ENCODE results near the gene CORO2A.

CORO2A gene

DNA sequence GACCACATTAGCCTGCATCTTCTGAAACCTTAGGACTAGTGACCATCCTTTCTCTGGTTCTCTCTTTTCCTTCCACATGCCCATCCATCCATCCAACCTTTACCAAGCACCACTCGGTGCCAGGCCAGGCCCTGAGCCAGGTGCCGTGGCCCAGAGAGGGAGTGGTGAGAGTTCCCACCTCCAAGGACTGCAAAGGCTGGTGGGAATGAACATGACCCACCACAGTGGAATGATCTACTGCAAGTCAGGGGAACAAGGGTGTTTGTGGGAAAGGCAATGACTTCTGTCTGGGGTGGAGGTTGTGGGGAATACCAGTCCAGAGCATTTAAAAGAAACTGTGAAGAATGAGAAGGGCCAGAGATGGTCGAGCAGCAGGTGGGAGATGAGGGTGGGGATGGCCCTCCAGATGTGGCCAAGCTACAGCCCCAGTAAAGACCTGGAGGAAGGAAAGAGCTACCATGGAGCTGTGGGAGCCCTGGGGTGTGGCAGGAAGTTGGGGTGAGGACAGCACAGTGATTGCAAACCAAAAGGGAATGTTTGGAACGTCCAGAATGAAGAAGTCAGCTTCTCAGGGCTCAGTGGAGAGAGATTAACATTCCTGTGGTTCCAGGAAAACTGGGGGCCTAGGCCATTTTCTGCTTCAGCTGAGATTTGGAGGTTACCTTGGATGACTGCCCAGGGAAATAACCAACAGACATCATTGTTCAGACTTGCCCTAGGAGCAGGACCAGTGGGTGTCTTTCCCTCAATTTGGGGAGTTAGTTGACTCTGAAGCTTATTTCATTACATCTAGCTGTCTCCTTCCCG, 30.7 kb upstream of the CORO2A start:
- POLR2A ChIA-PET: interaction anchor here (0.8 to 2.0 kb wide), 9 partner anchors 8 to 266 kb away, joined by 3 to 18 read pairs (median 4); partner anchors contain the start of gene TBC1D2
- DNase-seq (ENCODE audit: low read depth, low spot score): peak; percentile 99
- H3K4me3 ChIP-seq (ENCODE audit: low read depth, low read length): no peak overlapping the region
- TF ChIP-seq, protein P1, sequence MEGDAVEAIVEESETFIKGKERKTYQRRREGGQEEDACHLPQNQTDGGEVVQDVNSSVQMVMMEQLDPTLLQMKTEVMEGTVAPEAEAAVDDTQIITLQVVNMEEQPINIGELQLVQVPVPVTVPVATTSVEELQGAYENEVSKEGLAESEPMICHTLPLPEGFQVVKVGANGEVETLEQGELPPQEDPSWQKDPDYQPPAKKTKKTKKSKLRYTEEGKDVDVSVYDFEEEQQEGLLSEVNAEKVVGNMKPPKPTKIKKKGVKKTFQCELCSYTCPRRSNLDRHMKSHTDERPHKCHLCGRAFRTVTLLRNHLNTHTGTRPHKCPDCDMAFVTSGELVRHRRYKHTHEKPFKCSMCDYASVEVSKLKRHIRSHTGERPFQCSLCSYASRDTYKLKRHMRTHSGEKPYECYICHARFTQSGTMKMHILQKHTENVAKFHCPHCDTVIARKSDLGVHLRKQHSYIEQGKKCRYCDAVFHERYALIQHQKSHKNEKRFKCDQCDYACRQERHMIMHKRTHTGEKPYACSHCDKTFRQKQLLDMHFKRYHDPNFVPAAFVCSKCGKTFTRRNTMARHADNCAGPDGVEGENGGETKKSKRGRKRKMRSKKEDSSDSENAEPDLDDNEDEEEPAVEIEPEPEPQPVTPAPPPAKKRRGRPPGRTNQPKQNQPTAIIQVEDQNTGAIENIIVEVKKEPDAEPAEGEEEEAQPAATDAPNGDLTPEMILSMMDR (IDR thresholded peaks at IDR 0.05; ENCODE audit: insufficient read depth, low read length, missing control alignments): no peak
- CTCF ChIA-PET: interaction anchor here (0.8 to 10.8 kb wide), 7 partner anchors 10 to 553 kb away, joined by 3 to 119 read pairs (median 3); partner anchors contain the start of gene TBC1D2

DNA sequence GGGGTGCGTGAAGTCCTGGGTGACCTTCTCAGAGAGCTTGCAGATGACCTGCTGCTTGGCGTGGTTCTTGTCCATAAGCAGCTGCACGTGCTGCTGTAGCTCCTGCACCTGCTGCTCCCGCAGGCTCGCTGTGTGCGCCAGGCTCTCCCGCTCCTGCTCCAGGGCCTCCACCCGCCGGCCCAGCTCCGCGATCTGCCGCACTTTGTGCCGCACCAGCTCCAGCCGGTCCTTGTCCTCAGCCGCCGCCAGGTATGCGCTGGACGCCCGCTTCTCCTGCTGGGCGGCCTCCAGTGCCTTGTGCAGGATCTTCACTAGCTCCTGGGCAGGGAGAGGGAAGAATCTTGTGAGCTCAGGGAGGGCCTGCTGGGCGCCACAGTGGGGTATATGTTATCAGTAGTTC, 28.5 kb upstream of the CORO2A start:
- ChIA-PET CTCF (interaction anchor here (0.6 to 10.8 kb wide), 5 partner anchors 13 to 298 kb away, joined by 3 to 119 read pairs (median 4); partner anchors contain the start of genes TBC1D2 and TRMO), POLR2A (interaction anchor here (1.2 kb wide), 1 partner anchor 163 kb away, joined by 3 read pairs; no protein-coding TSS in a partner anchor)
- DNase-seq (ENCODE audit: low read depth, low spot score): no peak
- no peak overlapping the region for H3K4me3 ChIP-seq (ENCODE audit: low read depth, low read length)
- TF ChIP-seq, protein P1 (IDR thresholded peaks at IDR 0.05; ENCODE audit: insufficient read depth, low read length, missing control alignments): no peak

DNA sequence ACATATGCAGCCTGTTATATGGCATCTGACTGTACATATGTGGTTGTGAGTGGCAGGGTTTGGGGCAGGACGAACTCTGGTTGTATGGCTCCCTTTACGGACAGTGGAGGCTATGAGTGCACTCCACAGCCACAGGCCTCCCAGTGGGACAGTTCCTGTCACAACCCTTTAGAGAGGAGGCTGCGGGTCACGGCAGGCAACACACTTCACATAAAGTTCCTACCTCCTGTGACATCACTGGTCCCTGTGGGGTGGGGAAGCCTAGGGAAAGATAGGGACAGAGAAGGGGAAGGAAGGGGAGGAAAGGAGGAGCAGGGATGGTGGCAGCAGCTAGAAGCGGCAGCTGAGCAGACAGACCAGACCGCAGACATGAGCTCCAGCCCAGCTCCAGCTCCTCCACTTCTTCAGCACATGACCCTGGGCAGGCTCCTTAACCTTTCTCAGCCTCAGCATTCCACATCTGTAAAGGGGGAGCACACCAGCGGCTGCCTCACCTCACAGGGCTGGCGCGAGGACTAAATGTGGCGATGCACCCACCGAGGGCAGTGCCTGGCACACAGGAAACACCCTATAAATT, 27.4 kb upstream of the CORO2A start:
- ChIA-PET CTCF (interaction anchor here (1.7 to 10.8 kb wide), 3 partner anchors 13 to 36 kb away, joined by 4 to 119 read pairs (median 12); partner anchors contain the start of gene TBC1D2), POLR2A (no interaction called here)
- TF ChIP-seq, protein P1 (IDR thresholded peaks at IDR 0.05; ENCODE audit: insufficient read depth, low read length, missing control alignments): no peak
- H3K4me3 ChIP-seq (ENCODE audit: low read depth, low read length): no peak overlapping the region
- DNase-seq (ENCODE audit: low read depth, low spot score): no peak

DNA sequence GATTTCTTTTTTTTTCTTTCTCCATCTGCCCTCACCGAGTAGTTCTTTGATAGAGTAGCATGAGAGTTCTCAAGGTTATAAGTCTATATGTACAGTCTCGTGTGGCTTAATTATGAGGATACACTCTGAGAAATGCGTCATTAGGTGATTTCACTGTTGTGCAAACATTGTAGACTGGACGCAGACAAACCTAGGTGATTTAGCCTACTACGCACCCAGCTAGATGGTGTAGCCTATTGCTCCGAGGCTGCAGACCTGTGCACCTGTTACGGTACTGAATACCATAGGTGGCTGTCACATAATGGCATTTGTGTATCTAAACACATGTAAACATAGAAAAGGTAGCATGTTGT, 26.9 kb upstream of the CORO2A start:
- ChIA-PET POLR2A (interaction anchor here (0.6 to 1.0 kb wide), 2 partner anchors 14 to 35 kb away, joined by 3 read pairs; no protein-coding TSS in a partner anchor), CTCF (interaction anchor here (2.7 to 10.8 kb wide), 2 partner anchors 12 to 37 kb away, joined by 12 to 119 read pairs; partner anchors contain the start of gene TBC1D2)
- TF ChIP-seq, protein P1 (IDR thresholded peaks at IDR 0.05; ENCODE audit: insufficient read depth, low read length, missing control alignments): no peak
- DNase-seq (ENCODE audit: low read depth, low spot score): no peak
- no peak overlapping the region for H3K4me3 ChIP-seq (ENCODE audit: low read depth, low read length)

DNA sequence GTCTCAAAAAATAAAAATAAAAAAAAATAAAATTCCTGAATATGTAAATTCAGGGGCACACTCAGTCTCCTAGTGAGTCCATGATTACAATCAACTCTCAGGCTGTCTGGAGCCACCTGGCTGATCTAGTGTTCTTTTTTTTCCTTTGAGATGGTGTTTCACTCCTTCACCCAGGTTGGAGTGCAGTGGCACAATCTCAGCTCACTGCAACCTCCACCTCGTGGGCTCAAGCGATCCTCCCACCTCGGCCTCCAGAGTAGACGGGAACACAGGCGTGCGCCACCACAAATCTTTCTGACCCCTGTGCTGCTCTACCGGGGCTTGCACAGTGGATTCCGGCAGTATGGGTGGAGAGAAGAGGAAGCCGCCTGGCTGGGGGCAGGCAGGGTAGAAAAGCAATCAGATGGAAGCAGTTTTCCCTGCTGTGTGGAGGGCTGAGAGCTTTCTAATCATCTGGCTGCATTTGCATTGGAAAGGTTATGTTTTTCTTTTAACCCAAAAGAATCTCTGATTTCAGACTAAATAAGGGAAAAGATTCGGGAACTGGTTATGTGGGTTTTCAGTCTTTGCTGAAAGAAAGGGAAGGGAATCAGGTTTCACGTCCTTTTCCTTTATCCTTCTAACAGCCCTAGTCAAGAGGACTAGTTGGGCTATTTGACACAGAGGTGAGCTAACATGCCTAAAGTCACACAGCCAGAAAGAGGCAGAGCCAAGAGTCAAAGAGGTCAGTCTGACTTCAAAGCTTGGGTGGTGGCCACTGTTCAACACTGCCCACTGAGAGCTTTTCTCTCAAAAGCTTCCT, 26.3 kb upstream of the CORO2A start:
- POLR2A ChIA-PET: interaction anchor here (0.6 to 1.0 kb wide), 2 partner anchors 14 to 35 kb away, joined by 3 read pairs; no protein-coding TSS in a partner anchor
- TF ChIP-seq, protein P1 (IDR thresholded peaks at IDR 0.05; ENCODE audit: insufficient read depth, low read length, missing control alignments): no peak

More for the DNA sequence above, 26.3 kb upstream of the CORO2A start:
- H3K4me3 ChIP-seq (ENCODE audit: low read depth, low read length): no peak overlapping the region
- CTCF ChIA-PET: interaction anchor here (2.7 to 10.8 kb wide), 2 partner anchors 12 to 37 kb away, joined by 12 to 119 read pairs; partner anchors contain the start of gene TBC1D2
- peak; percentile 34 for DNase-seq (ENCODE audit: low read depth, low spot score)
